DOHH2 (cell line): ENCODE data around the gene TCTN1.

Experiments used
- H3F3A ChIP-seq: fragments of 200-600 bp; sonication (generic), shearing (Covaris generic); 2 replicates; pipeline ENCODE4 v1.6.0; 2016; ENCODE audit warnings: antibody characterized with exemption, mild to moderate bottlenecking; ENCODE audit not compliant: control insufficient read depth, insufficient read depth
- H3K27ac ChIP-seq: fragments of 200-600 bp; sonication (generic); 2 replicates; pipeline ENCODE4 v1.5.1; 2014; ENCODE audit warnings: low read depth, mild to moderate bottlenecking, low read length, moderate library complexity
- H3K27me3 ChIP-seq: fragments of 200-600 bp; sonication (generic); 2 replicates; pipeline ENCODE4 v1.6.1; 2014; ENCODE audit warnings: mild to moderate bottlenecking, low read length, mixed read lengths; ENCODE audit not compliant: control insufficient read depth
- H3K36me3 ChIP-seq: fragments of 200-600 bp; sonication (generic); 2 replicates; pipeline ENCODE4 v1.6.1; 2014; ENCODE audit warnings: mild to moderate bottlenecking, low read length, moderate library complexity, mixed read lengths; ENCODE audit not compliant: control insufficient read depth
- H3K4me1 ChIP-seq: fragments of 200-600 bp; sonication (generic); 2 replicates; pipeline ENCODE4 v1.6.1; 2014; ENCODE audit warnings: mild to moderate bottlenecking, low read length, mixed read lengths; ENCODE audit not compliant: control insufficient read depth
- H3K4me2 ChIP-seq: fragments of 200-600 bp; sonication (generic); 2 replicates; pipeline ENCODE4 v1.6.0; 2014; ENCODE audit warnings: mild to moderate bottlenecking, low read length, moderate library complexity
- H3K4me3 ChIP-seq: fragments of 200-600 bp; sonication (generic); 2 replicates; pipeline ENCODE4 v1.5.1; 2014; ENCODE audit warnings: mild to moderate bottlenecking, low read length, mixed read lengths
- H3K79me2 ChIP-seq: fragments of 200-600 bp; sonication (generic); 2 replicates; pipeline ENCODE4 v1.6.1; 2014; ENCODE audit warnings: mild to moderate bottlenecking, low read length, mixed read lengths; ENCODE audit not compliant: control insufficient read depth
- H3K9me2 ChIP-seq: fragments of 200-600 bp; sonication (generic); replicated peaks from 2 replicates; pipeline ENCODE4 v1.6.1; 2014; ENCODE audit warnings: mild to moderate bottlenecking, low read length, mixed read lengths; ENCODE audit not compliant: control insufficient read depth
- H3K9me3 ChIP-seq: fragments of 200-600 bp; sonication (generic); 2 replicates; pipeline ENCODE4 v1.6.1; 2014; ENCODE audit warnings: antibody characterized with exemption, low read length, mixed read lengths; ENCODE audit not compliant: control insufficient read depth, insufficient read depth
- H4K20me1 ChIP-seq: fragments of 200-600 bp; sonication (generic); 2 replicates; pipeline ENCODE4 v1.6.0; 2014; ENCODE audit warnings: low read depth, mild to moderate bottlenecking, antibody characterized with exemption, low read length, moderate library complexity; ENCODE audit not compliant: control insufficient read depth, insufficient read depth
- CTCF ChIP-seq: fragments of 200-600 bp; sonication (generic); IDR thresholded peaks from one replicate; pipeline ENCODE4 v1.5.1; 2014; ENCODE audit warnings: antibody characterized with exemption, mild to moderate bottlenecking, low read depth, low read length; ENCODE audit not compliant: poor library complexity, severe bottlenecking
- EZH2phosphoT487 ChIP-seq: fragments of 200-600 bp; sonication (generic); IDR thresholded peaks from 2 replicates; pipeline ENCODE4 v1.6.1; 2017; ENCODE audit warnings: borderline replicate concordance, mild to moderate bottlenecking, antibody characterized with exemption, low read length, moderate library complexity, mixed read lengths

Gene TCTN1

DNA sequence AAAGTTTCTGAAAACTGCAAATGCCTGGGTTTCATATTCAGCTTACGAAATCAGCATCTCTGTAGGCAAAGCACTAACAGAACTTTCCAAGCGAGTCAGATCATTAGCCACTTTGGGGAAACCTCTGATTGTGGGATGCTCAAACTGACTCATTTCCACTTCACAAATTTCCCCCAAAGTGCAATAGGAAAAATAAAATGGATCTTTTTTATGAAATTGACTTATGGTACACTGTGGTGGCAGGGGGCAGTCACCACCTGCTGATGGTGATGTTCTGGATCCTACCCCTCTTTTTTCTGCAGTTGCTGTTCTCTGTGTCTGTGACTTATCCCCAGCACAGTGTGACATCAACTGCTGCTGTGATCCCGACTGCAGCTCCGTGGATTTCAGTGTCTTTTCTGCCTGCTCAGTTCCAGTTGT, 5.6 kb downstream of the TCTN1 start:
- peaks cover 67% of the 10 kb centered on the region for H3K4me1 ChIP-seq
- H3K27ac ChIP-seq, result peak overlapping the region; percentile 92
- H3K79me2 ChIP-seq, result peaks cover 2% of the 10 kb centered on the region; the same call in 1 of the 2 replicates
- no peaks in the 10 kb centered on the region for H3K27me3 ChIP-seq
- peaks cover 26% of the 10 kb centered on the region for H3F3A ChIP-seq
- TF ChIP-seq EZH2phosphoT487, result no peak
- TF ChIP-seq CTCF, result peak; percentile 58
- H3K9me2 ChIP-seq, result no peaks in the 10 kb centered on the region
- no peaks in the 10 kb centered on the region for H3K9me3 ChIP-seq
- peak overlapping the region; percentile 99 for H3K4me2 ChIP-seq
- H4K20me1 ChIP-seq, result no peaks in the 10 kb centered on the region
- peak overlapping the region; percentile 75 for H3K4me3 ChIP-seq
- peaks cover 3% of the 10 kb centered on the region; the same call in 1 of the 2 replicates for H3K36me3 ChIP-seq

GRCh38 chr12:110622582-110622981, 8.7 kb downstream of the TCTN1 start:
- H3K27me3 ChIP-seq, result no peaks in the 10 kb centered on the region
- H3K4me3 ChIP-seq, result no peak overlapping the region
- peaks cover 71% of the 10 kb centered on the region for H3K4me1 ChIP-seq
- H3K4me2 ChIP-seq, result no peak overlapping the region
- no peak for TF ChIP-seq CTCF
- TF ChIP-seq EZH2phosphoT487, result no peak
- no peaks in the 10 kb centered on the region for H3K9me2 ChIP-seq
- H3K79me2 ChIP-seq, result no peaks in the 10 kb centered on the region
- peaks cover 3% of the 10 kb centered on the region for H3K36me3 ChIP-seq
- H3K27ac ChIP-seq, result no peak overlapping the region
- peaks cover 25% of the 10 kb centered on the region for H3F3A ChIP-seq
- no peaks in the 10 kb centered on the region for H3K9me3 ChIP-seq
- no peaks in the 10 kb centered on the region for H4K20me1 ChIP-seq

GRCh38 chr12:110627500-110628195, 13.7 kb downstream of the TCTN1 start:
- peak overlapping the region; percentile 82 for H3K4me2 ChIP-seq

More at GRCh38 chr12:110627500-110628195, 13.7 kb downstream of the TCTN1 start:
- Histone ChIP-seq H3K4me3 (peak overlapping the region; percentile 62), H3K9me3 (no peaks in the 10 kb centered on the region), H3K27ac (peak overlapping the region; percentile 92), H3K4me1 (peaks cover 70% of the 10 kb centered on the region), H3K9me2 (no peaks in the 10 kb centered on the region), H4K20me1 (no peaks in the 10 kb centered on the region), H3K36me3 (peaks cover 7% of the 10 kb centered on the region), H3F3A (peaks cover 26% of the 10 kb centered on the region), H3K27me3 (no peaks in the 10 kb centered on the region), H3K79me2 (no peaks in the 10 kb centered on the region)
- TF ChIP-seq EZH2phosphoT487, result no peak
- no peak for TF ChIP-seq CTCF
